Osteocyte (in vitro differentiated cells): Measurements from ENCODE around the gene HACD1. TPM values are rescaled to one million over a fixed set of nuclear protein-coding genes. Genes with fewer than 3 reads are reported as not detected.

Experiments
- DNase-seq: peaks from one replicate; pipeline ENCODE4 v3.0.0; 2021; ENCODE audit warnings: mixed read lengths; ENCODE audit not compliant: unreplicated experiment; ENCODE audit errors: extremely low spot score
- H3K27ac Mint-ChIP-seq: one replicate; pipeline ENCODE4 v1.8.0; 2021; ENCODE audit warnings: mild to moderate bottlenecking, mixed read lengths; ENCODE audit not compliant: unreplicated experiment
- H3K27me3 Mint-ChIP-seq: one replicate; pipeline ENCODE4 v1.8.0; 2021; ENCODE audit warnings: mixed read lengths; ENCODE audit not compliant: unreplicated experiment
- H3K36me3 Mint-ChIP-seq: one replicate; pipeline ENCODE4 v1.8.0; 2021; ENCODE audit warnings: mixed read lengths; ENCODE audit not compliant: unreplicated experiment
- H3K4me1 Mint-ChIP-seq: one replicate; pipeline ENCODE4 v1.8.0; 2021; ENCODE audit warnings: mixed read lengths; ENCODE audit not compliant: unreplicated experiment
- H3K4me3 Mint-ChIP-seq: one replicate; pipeline ENCODE4 v1.8.0; 2021; ENCODE audit warnings: mild to moderate bottlenecking, moderate library complexity, mixed read lengths; ENCODE audit not compliant: unreplicated experiment
- H3K9me3 Mint-ChIP-seq: one replicate; pipeline ENCODE4 v1.8.0; 2021; ENCODE audit warnings: mixed read lengths; ENCODE audit not compliant: unreplicated experiment
- total RNA-seq: library from RNA; stranded (reverse); gene quantifications from 2 replicates; pipeline ENCODE4 v1.2.1, GENCODE V29; 2021
- TF ChIP-seq, protein P1 (sequence below): fragments of 200-600 bp; sonication (generic); IDR thresholded peaks from 2 replicates; pipeline ENCODE4 v1.5.0; 2021; ENCODE audit warnings: antibody characterized with exemption, mild to moderate bottlenecking, moderate library complexity

HACD1 gene
- total RNA-seq, 1 donor from 2014 or later = 25.1 TPM

DNA sequence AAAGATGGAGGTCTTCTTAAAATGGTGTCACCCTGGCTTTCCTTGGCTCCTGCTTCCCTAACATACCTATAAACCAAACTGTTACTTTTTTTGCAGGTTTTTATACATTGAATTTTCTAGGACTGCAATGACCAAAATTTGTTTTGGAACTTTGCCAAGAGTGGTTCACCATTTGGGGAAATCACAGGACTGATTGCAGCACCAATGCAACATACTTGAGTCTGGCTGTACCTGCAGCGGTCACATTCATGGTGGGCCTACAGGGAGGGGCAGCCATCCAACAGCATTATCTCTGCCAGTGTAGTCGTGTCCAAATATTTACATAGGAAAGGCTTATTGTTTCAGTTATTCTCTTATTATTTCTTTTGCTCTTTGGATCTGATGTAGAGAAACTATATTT is 69.0 kb downstream of the HACD1 start:
- no peaks in the 10 kb centered on the region for H3K36me3 Mint-ChIP-seq
- peaks cover 13% of the 10 kb centered on the region for H3K4me1 Mint-ChIP-seq
- no peak overlapping the region for H3K27ac Mint-ChIP-seq
- TF ChIP-seq, protein P1, sequence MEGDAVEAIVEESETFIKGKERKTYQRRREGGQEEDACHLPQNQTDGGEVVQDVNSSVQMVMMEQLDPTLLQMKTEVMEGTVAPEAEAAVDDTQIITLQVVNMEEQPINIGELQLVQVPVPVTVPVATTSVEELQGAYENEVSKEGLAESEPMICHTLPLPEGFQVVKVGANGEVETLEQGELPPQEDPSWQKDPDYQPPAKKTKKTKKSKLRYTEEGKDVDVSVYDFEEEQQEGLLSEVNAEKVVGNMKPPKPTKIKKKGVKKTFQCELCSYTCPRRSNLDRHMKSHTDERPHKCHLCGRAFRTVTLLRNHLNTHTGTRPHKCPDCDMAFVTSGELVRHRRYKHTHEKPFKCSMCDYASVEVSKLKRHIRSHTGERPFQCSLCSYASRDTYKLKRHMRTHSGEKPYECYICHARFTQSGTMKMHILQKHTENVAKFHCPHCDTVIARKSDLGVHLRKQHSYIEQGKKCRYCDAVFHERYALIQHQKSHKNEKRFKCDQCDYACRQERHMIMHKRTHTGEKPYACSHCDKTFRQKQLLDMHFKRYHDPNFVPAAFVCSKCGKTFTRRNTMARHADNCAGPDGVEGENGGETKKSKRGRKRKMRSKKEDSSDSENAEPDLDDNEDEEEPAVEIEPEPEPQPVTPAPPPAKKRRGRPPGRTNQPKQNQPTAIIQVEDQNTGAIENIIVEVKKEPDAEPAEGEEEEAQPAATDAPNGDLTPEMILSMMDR = no peak
- no peaks in the 10 kb centered on the region for H3K9me3 Mint-ChIP-seq
- no peak for DNase-seq
- H3K4me3 Mint-ChIP-seq = no peak overlapping the region
- no peaks in the 10 kb centered on the region for H3K27me3 Mint-ChIP-seq

DNA sequence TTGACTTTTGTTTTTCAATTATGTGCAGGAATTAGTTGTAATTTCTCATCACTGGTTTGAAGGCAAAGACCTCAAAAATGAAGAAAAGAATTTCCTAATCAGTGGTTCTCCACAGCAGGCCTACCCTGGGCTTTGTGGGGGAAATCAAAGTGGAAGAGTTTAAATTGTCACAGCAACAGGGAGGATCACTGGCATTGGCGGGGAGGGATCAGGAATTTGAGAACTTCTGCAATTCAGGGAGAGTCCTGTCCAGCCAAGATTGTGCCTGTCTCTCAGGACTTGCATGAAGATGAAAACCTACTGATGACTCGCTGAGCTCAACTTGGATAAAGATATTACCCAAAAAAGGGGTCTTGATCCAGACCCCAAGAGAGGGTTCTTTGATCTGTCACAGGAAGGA is 70.1 kb downstream of the HACD1 start:
- no peak for DNase-seq
- Mint-ChIP-seq H3K27me3 (no peaks in the 10 kb centered on the region), H3K36me3 (no peaks in the 10 kb centered on the region), H3K9me3 (no peaks in the 10 kb centered on the region), H3K4me3 (no peak overlapping the region), H3K4me1 (peaks cover 13% of the 10 kb centered on the region), H3K27ac (no peak overlapping the region)
- TF ChIP-seq, protein P1 = no peak

DNA sequence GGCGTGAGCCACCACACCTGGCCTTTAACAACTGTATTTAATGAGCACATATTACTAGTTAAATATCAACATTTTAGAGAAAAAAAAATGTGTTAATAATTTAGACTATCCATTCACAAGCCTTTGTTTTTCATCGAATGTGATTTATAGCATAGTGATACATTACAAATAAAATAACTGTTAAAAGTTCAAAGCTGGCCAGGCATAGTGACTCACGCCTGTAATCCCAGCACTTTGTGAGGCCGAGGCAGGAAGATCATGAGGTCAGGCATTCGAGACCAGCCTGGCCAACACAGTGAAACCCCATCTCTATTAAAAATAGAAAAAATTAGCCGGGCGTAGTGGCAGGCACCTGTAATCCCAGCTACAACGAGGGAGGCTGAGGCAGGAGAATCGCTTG is 72.7 kb downstream of the HACD1 start:
- no peak overlapping the region for H3K27ac Mint-ChIP-seq
- peaks cover 13% of the 10 kb centered on the region for H3K4me1 Mint-ChIP-seq
- no peak overlapping the region for H3K4me3 Mint-ChIP-seq
- no peaks in the 10 kb centered on the region for H3K36me3 Mint-ChIP-seq
- no peak for DNase-seq
- H3K27me3 Mint-ChIP-seq = no peaks in the 10 kb centered on the region
- TF ChIP-seq, protein P1 = no peak
- no peaks in the 10 kb centered on the region for H3K9me3 Mint-ChIP-seq

Other genes with a start within 250 kb of the HACD1 start
- not detected in 2 replicates for gene ST8SIA6, start 162.8 kb downstream of the HACD1 start, total RNA-seq
- gene STAM, start 26.8 kb upstream of the HACD1 start, total RNA-seq = 26.6 and 32.0 TPM in 2 replicates
- gene TMEM236, start 134.8 kb upstream of the HACD1 start, total RNA-seq = 0.08 and 0.11 TPM in 2 replicates
- not detected in 2 replicates for gene MRC1, start 192.0 kb upstream of the HACD1 start, total RNA-seq